ENCODE data around the gene GNGT1. TPM values are rescaled to one million over a fixed set of nuclear protein-coding genes. Genes with fewer than 3 reads are reported as not detected.

Gene GNGT1
- total and polyA plus RNA-seq, 12 donors, result not detected

DNA sequence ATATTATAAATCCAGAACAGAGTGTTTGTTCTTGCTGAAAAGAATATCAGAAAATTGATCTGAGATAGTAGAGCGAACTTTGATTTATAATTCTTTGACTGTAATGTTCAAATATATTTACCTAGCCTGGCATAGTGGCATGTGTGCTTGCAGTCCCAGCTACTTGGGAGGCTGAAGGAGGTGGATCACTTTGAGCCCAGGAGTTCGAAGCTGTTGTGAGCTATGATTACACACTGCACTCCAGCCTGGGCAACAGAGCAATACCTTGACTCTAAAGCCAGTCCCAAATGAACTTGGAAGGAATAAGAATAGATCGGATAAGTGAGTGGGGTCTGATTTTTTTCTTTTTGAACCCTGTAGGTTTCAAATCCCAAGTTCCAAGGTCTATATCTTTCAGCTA, 38.7 kb downstream of the GNGT1 start:
- TF ChIP-seq, protein P1, sequence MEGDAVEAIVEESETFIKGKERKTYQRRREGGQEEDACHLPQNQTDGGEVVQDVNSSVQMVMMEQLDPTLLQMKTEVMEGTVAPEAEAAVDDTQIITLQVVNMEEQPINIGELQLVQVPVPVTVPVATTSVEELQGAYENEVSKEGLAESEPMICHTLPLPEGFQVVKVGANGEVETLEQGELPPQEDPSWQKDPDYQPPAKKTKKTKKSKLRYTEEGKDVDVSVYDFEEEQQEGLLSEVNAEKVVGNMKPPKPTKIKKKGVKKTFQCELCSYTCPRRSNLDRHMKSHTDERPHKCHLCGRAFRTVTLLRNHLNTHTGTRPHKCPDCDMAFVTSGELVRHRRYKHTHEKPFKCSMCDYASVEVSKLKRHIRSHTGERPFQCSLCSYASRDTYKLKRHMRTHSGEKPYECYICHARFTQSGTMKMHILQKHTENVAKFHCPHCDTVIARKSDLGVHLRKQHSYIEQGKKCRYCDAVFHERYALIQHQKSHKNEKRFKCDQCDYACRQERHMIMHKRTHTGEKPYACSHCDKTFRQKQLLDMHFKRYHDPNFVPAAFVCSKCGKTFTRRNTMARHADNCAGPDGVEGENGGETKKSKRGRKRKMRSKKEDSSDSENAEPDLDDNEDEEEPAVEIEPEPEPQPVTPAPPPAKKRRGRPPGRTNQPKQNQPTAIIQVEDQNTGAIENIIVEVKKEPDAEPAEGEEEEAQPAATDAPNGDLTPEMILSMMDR (IDR thresholded peaks at IDR 0.05), result no peak
- TF ChIP-seq POLR2A (IDR thresholded peaks at IDR 0.05), result no peak
- H3K36me3 ChIP-seq (replicated peaks in 1 of 2), result no peaks in the 10 kb centered on the region
- DNase-seq, result no peak
- 26 to 73% (median 41%) methylated on average over 3 of the region's 3 CpGs for WGBS, 4 donors
- no peaks in the 10 kb centered on the region for H3K27me3 ChIP-seq
- no peaks in the 10 kb centered on the region for H3K9me3 ChIP-seq (replicated peaks in 1 of 3)
- intact Hi-C loops (cut with DNase I), result no loop called here
- H3K4me3 ChIP-seq, result no peak overlapping the region
- peak overlapping the region in 1 of 5 donors; percentile 41 for H3K27ac ChIP-seq
- H3K4me1 ChIP-seq (replicated peaks in 1 of 2), result peaks cover 6 to 10% of the 10 kb centered on the region in 2 donors

DNA sequence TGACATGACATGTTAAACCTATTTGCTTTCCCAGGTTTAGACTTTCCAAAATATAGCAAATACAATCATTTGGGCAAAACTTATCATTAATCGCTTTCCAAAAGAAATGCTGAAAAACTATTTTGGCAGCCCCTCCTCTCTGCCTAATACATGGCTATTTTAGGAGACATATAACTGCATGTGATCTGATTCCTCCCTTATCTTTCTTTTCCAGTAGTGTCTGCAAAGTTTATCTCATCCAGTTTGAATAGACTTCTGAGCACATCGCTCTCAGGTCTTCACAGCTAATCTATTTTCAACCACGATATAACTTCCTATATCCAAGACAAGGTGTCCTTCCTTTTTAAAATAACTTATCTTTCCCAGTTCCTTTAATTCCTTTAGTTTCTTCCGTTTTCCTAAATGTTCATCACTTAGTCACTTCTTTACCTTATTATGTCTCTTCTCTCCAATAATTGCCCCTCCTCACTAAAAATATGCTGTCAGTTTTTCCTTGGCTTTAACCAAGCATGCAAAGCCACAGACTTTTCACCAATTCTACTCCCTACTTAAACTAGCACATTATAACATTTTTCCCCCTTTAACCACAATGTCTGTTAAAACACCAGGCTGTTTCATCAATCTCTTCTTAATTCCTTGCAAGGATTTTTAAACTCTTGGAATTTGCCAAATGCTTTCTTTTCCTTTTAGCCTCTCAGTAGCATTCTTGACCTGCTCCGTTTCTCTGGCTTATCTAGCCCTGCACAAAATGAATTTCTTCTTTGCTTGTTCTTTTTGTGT, 39.6 kb downstream of the GNGT1 start:
- Histone ChIP-seq H3K9me3 (replicated peaks in 1 of 3) (no peaks in the 10 kb centered on the region), H3K36me3 (replicated peaks in 1 of 2) (no peaks in the 10 kb centered on the region), H3K27ac (no peak overlapping the region), H3K4me1 (replicated peaks in 1 of 2) (peaks cover 6 to 10% of the 10 kb centered on the region in 2 donors), H3K27me3 (no peaks in the 10 kb centered on the region), H3K4me3 (no peak overlapping the region)
- intact Hi-C loops (cut with DNase I), result no loop called here
- TF ChIP-seq, protein P1 (IDR thresholded peaks at IDR 0.05), result no peak
- no peak for TF ChIP-seq POLR2A (IDR thresholded peaks at IDR 0.05)
- DNase-seq, result no peak
- WGBS, 4 donors, result 56 to 67% (median 64%) methylated on average over 5 of the region's 5 CpGs

DNA sequence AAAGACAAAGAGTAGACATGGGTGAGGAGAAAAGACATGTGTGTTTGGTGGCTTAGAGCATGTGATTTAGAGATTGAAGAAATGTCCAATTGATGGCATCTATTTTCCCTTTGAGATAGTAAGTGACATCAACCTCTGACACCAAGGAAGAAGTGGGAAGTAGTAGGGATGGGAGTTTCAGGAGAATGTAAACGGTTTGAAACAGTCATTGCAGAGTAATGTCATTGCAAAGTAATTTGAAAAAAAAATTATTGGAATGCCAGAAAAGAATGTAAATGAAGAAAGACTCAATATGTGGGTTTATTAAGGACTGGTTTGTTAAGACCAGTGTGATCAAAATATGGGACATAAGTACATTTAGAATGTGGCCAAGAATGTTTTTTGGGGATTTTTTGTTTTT, 41.7 kb downstream of the GNGT1 start:
- H3K36me3 ChIP-seq (replicated peaks in 1 of 2), result no peaks in the 10 kb centered on the region
- H3K4me3 ChIP-seq, result no peak overlapping the region
- TF ChIP-seq POLR2A (IDR thresholded peaks at IDR 0.05), result no peak
- TF ChIP-seq, protein P1 (IDR thresholded peaks at IDR 0.05), result no peak
- DNase-seq, result no peak
- intact Hi-C loops (cut with DNase I), result no loop called here
- H3K4me1 ChIP-seq (replicated peaks in 1 of 2), result peaks cover 6 to 10% of the 10 kb centered on the region in 2 donors
- 70 to 88% (median 79%) methylated on average over 1 of the region's 1 CpG for WGBS, 4 donors
- H3K27me3 ChIP-seq, result no peaks in the 10 kb centered on the region
- no peak overlapping the region for H3K27ac ChIP-seq
- no peaks in the 10 kb centered on the region for H3K9me3 ChIP-seq (replicated peaks in 1 of 3)

DNA sequence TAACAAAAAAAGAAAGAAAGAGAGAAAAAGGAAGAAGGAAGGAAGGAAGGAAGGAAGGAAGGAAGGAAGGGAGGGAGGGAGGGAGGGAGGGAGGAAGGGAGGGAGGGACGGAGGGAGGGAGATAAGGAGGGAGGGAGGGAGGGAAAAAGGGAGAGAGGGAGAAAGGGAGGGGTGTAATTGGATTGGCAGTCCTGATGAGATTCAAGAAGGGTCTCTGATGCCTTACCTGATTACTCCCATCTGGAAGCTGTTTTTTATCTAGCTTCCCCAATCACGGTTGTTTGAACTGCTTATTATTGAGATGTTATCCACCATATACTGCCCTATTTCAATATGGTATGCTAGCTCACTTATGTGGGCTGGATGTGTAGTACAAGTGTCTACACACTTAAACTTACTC, 42.5 kb downstream of the GNGT1 start:
- Histone ChIP-seq H3K4me1 (replicated peaks in 1 of 2) (peaks cover 6 to 10% of the 10 kb centered on the region in 2 donors), H3K9me3 (replicated peaks in 1 of 3) (no peaks in the 10 kb centered on the region), H3K4me3 (no peak overlapping the region), H3K36me3 (replicated peaks in 1 of 2) (no peaks in the 10 kb centered on the region), H3K27me3 (no peaks in the 10 kb centered on the region), H3K27ac (no peak overlapping the region)
- WGBS, 4 donors, result 53 to 67% (median 62%) methylated on average over 1 to 2 of the region's 2 CpGs
- TF ChIP-seq, protein P1 (IDR thresholded peaks at IDR 0.05), result no peak
- no peak for TF ChIP-seq POLR2A (IDR thresholded peaks at IDR 0.05)
- DNase-seq, result no peak
- intact Hi-C loops (cut with DNase I), result no loop called here

Data from adrenal gland (tissue), 12 donors.